ENCODE measurements around the gene WSCD1. TPM values are rescaled to one million over a fixed set of nuclear protein-coding genes. Genes with fewer than 3 reads are reported as not detected.

Gene WSCD1
- total and polyA plus RNA-seq, 2 of the 4 experiments (the other 2 are of a cell fraction), result 0.07 TPM; not detected in 1

- H3K4ac ChIP-seq (ENCODE audit: low read depth, low read length), result no peak overlapping the region
- no peak overlapping the region for H4K8ac ChIP-seq (ENCODE audit: low read depth in 2 of 2, low read length in 2 of 2)
- no peak overlapping the region for H4K5ac ChIP-seq (ENCODE audit: low read depth, low read length)
- H3K79me1 ChIP-seq (ENCODE audit: low read depth in 1 of 2, low read length in 2 of 2), result no peaks in the 10 kb centered on the region
- no peak overlapping the region for H3K23ac ChIP-seq (ENCODE audit: low read depth, low read length)
- H3K4me2 ChIP-seq (ENCODE audit: low read depth, low read length), result no peak overlapping the region
- H3K18ac ChIP-seq (ENCODE audit: low read depth, low read length), result no peak overlapping the region
- no peaks in the 10 kb centered on the region for H3K36me3 ChIP-seq (ENCODE audit: control insufficient read depth, insufficient read depth, low read length)
- POLR2A ChIA-PET (ENCODE audit: unreplicated experiment), result no interaction called here
- no peak overlapping the region for H2BK5ac ChIP-seq (ENCODE audit: low read depth, low read length, poor library complexity, severe bottlenecking)
- H3K9me3 ChIP-seq (ENCODE audit: control insufficient read depth, insufficient read depth, low read length), result no peaks in the 10 kb centered on the region
- in situ Hi-C loops (cut with MboI; ENCODE audit: low sequenced_read_pairs) (no loop called here), dilution Hi-C loops (cut with HindIII; ENCODE audit: low sequenced_read_pairs, unreplicated experiment) (no loop called here), intact Hi-C loops (cut with micrococcal nuclease) (loop anchor here (1.0 kb wide), 1 partner anchor 14 kb away; no protein-coding TSS in a partner anchor)
- H3K9me1 ChIP-seq (ENCODE audit: insufficient read depth, low read length), result no peaks in the 10 kb centered on the region
- H3K27ac ChIP-seq (ENCODE audit: insufficient read depth, low read length), result no peak overlapping the region
- no peak overlapping the region for H2AK9ac ChIP-seq (replicated peaks; ENCODE audit: low read depth, low read length, poor library complexity)
- no peak overlapping the region for H2BK120ac ChIP-seq (ENCODE audit: low read depth, low read length)
- H3K56ac ChIP-seq (ENCODE audit: extremely low read depth, insufficient read depth, low read length), result no peak overlapping the region
- H2AFZ ChIP-seq (replicated peaks; ENCODE audit: low read length, poor library complexity), result no peak overlapping the region
- WGBS, 2 experiments (ENCODE audit: extremely low coverage in 2 of 2, insufficient read length in 1 of 2), result 0% methylated on average over 1 of the region's 4 CpGs; no CpG with 5 or more reads in 1 of the 2 experiments
- H3K4me1 ChIP-seq (ENCODE audit: control insufficient read depth, insufficient read depth, low read length), result no peaks in the 10 kb centered on the region
- H3K27me3 ChIP-seq (ENCODE audit: control insufficient read depth, insufficient read depth, low read length), result no peaks in the 10 kb centered on the region
- no TSS peak for BruUV-seq (replicated peaks)
- DNase-seq (no peak), ATAC-seq (ENCODE audit: low read depth) (no peak)
- no peak overlapping the region for H3K14ac ChIP-seq (replicated peaks; ENCODE audit: low read depth, low read length)
- H2AK5ac ChIP-seq (ENCODE audit: low read depth, low read length), result no peak overlapping the region
- TF ChIP-seq MAZ (IDR thresholded peaks at IDR 0.05; ENCODE audit: borderline replicate concordance, low read depth, low read length), result no peak
- TF ChIP-seq NFE2L2 (IDR thresholded peaks at IDR 0.05; ENCODE audit: low read depth, low read length), result no peak
- TF ChIP-seq USF2 (IDR thresholded peaks at IDR 0.05; ENCODE audit: low read depth, low read length), result no peak
- no peak for TF ChIP-seq FOS (IDR thresholded peaks at IDR 0.05; ENCODE audit: low read depth, low read length)
- TF ChIP-seq CHD1 (IDR thresholded peaks at IDR 0.05; ENCODE audit: low read depth, low read length), result no peak
- no peak for TF ChIP-seq BHLHE40 (IDR thresholded peaks at IDR 0.05; ENCODE audit: low read depth, low read length)
- no peak for TF ChIP-seq POLR2A (IDR thresholded peaks at IDR 0.05; ENCODE audit: low read depth, low read length)
- no peak for TF ChIP-seq MXI1 (IDR thresholded peaks at IDR 0.05; ENCODE audit: borderline replicate concordance, low read depth, low read length)
- no peak for TF ChIP-seq RFX5 (IDR thresholded peaks at IDR 0.05; ENCODE audit: low read depth, low read length)
- no peak for TF ChIP-seq CTCF (conservative IDR thresholded peaks at IDR 0.05; ENCODE audit: low read depth, low read length)
- no peak for TF ChIP-seq MAFK (IDR thresholded peaks at IDR 0.05; ENCODE audit: low read depth, low read length)
- TF ChIP-seq ELK1 (IDR thresholded peaks at IDR 0.05; ENCODE audit: borderline replicate concordance, low read depth, low read length), result no peak
- TF ChIP-seq RAD21 (IDR thresholded peaks at IDR 0.05; ENCODE audit: low read length), result no peak
- no peak for TF ChIP-seq RCOR1 (IDR thresholded peaks at IDR 0.05; ENCODE audit: insufficient replicate concordance, low read length)
- no peak for TF ChIP-seq SMC3 (IDR thresholded peaks at IDR 0.05; ENCODE audit: low read depth, low read length)
- no peak for TF ChIP-seq CEBPB (IDR thresholded peaks at IDR 0.05; ENCODE audit: low read depth, low read length)
- H4K91ac ChIP-seq (ENCODE audit: insufficient read depth, low read depth, low read length), result no peak overlapping the region
- H2BK15ac ChIP-seq (ENCODE audit: low read depth, low read length), result no peak overlapping the region
- H2BK20ac ChIP-seq (ENCODE audit: low read depth, low read length), result no peak overlapping the region
- no peak overlapping the region for H3K9ac ChIP-seq (ENCODE audit: low read depth, low read length)
- no peak overlapping the region for H3K4me3 ChIP-seq (ENCODE audit: insufficient read depth, low read depth, low read length)
- H4K20me1 ChIP-seq (ENCODE audit: insufficient read depth, low read length), result no peaks in the 10 kb centered on the region
- CTCF ChIA-PET, result no interaction called here
Observed at GRCh38 chr17:6046431-6046830, 23.7 kb upstream of the WSCD1 start.

Data from IMR-90 (cell line).